Measurements from ENCODE around the gene MED12L.

MED12L gene

DNA sequence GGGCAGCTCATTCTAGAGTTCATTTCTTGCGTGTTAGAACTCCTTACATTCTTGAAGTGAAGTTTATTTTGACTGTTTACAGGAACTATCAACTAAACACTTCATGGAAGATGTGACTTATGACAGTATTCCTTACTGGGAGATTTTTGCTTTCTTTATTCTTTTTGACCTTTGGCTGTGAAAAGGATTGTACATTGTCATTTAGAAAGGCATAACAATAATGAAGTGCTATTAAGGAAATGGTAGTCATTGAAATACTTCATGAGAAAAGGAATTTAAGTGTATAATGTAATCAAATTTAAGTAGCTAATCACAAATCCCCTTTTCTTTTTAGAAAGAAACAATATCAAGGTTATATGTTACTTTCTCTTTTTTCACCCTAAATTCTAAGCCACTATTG lies 181.6 kb downstream of the MED12L start:
- DNase-seq (ENCODE audit: low read depth in 1 of 2, low spot score in 1 of 2), result no peak
- Histone ChIP-seq H3K27me3 (ENCODE audit: insufficient read depth, poor library complexity, severe bottlenecking) (no peaks in the 10 kb centered on the region), H3K27ac (replicated peaks) (no peak overlapping the region), H3K4me3 (replicated peaks; ENCODE audit: insufficient read depth, low read length) (no peak overlapping the region)
- TF ChIP-seq POLR2AphosphoS5 (IDR thresholded peaks at IDR 0.05; ENCODE audit: low read depth) (no peak), CTCF (IDR thresholded peaks at IDR 0.05; ENCODE audit: insufficient read depth, low read length) (no peak), SPI1 (IDR thresholded peaks at IDR 0.05; ENCODE audit: borderline replicate concordance, low read depth) (no peak), GABPA (IDR thresholded peaks at IDR 0.05; ENCODE audit: low read depth) (no peak)
- TF ChIP-seq, protein P1, sequence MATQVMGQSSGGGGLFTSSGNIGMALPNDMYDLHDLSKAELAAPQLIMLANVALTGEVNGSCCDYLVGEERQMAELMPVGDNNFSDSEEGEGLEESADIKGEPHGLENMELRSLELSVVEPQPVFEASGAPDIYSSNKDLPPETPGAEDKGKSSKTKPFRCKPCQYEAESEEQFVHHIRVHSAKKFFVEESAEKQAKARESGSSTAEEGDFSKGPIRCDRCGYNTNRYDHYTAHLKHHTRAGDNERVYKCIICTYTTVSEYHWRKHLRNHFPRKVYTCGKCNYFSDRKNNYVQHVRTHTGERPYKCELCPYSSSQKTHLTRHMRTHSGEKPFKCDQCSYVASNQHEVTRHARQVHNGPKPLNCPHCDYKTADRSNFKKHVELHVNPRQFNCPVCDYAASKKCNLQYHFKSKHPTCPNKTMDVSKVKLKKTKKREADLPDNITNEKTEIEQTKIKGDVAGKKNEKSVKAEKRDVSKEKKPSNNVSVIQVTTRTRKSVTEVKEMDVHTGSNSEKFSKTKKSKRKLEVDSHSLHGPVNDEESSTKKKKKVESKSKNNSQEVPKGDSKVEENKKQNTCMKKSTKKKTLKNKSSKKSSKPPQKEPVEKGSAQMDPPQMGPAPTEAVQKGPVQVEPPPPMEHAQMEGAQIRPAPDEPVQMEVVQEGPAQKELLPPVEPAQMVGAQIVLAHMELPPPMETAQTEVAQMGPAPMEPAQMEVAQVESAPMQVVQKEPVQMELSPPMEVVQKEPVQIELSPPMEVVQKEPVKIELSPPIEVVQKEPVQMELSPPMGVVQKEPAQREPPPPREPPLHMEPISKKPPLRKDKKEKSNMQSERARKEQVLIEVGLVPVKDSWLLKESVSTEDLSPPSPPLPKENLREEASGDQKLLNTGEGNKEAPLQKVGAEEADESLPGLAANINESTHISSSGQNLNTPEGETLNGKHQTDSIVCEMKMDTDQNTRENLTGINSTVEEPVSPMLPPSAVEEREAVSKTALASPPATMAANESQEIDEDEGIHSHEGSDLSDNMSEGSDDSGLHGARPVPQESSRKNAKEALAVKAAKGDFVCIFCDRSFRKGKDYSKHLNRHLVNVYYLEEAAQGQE (IDR thresholded peaks at IDR 0.05; ENCODE audit: insufficient replicate concordance, low read depth), result no peak

DNA sequence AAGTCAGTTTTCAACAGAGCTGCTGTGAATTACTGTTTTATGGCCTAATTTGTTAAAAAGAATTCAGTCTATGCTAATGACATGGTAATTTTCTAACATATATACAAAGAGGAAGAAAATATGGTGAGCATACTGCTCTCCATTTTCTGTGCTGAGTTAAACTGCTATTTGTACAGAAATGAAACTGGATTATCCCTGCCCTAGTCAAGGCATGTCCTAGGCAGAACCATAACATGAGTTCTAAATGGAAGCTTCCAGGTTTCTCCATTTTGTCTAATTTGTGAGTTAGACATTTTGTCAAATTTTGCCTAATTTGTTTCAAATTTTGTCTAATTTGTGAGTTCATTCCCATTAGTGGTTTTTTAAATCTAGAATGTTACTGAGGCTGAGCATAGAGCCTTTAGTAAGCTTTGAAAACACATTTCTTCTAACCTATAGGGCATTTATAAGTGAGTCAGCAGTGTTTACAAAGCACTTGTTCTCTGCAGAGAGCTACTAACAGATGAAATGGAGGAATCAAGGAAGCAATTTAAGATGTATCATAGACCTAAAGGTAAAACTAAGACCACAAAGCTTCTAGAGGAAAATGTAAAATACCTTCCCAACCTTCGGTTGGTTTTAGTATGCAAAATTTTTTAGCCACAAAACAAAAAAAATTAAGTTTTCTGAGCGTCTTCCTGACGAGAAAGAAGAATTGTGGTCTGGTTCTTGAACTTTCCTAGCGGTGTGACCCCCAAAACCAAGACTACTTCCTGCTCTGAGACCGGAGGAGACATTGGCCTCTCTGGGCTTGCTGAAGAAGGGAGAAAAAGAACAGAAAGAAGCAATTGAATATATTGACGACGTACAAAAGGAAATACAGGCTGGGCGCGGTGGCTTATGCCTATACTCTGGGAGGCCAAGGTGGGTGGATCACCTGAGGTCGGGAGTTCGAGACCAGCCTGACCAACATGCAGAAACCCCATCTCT lies 183.1 kb downstream of the MED12L start:
- H3K4me3 ChIP-seq (replicated peaks; ENCODE audit: insufficient read depth, low read length), result no peak overlapping the region
- no peaks in the 10 kb centered on the region for H3K27me3 ChIP-seq (ENCODE audit: insufficient read depth, poor library complexity, severe bottlenecking)
- H3K27ac ChIP-seq (replicated peaks), result no peak overlapping the region
- no peak for DNase-seq (ENCODE audit: low read depth in 1 of 2, low spot score in 1 of 2)
- TF ChIP-seq SPI1 (IDR thresholded peaks at IDR 0.05; ENCODE audit: borderline replicate concordance, low read depth) (no peak), POLR2AphosphoS5 (IDR thresholded peaks at IDR 0.05; ENCODE audit: low read depth) (no peak), CTCF (IDR thresholded peaks at IDR 0.05; ENCODE audit: insufficient read depth, low read length) (no peak), GABPA (IDR thresholded peaks at IDR 0.05; ENCODE audit: low read depth) (no peak)
- TF ChIP-seq, protein P1 (IDR thresholded peaks at IDR 0.05; ENCODE audit: insufficient replicate concordance, low read depth), result no peak

DNA sequence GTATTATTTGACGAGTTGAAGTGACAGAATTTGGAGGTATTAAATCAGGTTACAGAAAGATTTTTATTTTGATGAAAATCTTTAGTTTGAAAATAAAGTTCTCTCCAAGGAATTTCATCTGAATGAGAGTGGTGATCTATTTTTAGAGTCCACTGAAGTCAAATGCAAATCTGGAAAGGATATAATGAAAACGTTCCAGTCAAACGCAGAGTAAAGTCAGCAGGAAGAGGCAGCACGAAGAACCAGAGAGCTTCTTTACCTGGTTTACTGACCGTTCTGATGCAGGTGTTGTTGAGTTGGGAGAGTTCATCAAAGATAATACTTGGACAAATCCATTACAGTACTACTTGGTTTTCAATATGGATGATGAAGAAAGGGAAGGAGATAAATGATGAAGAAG lies 184.2 kb downstream of the MED12L start:
- H3K27ac ChIP-seq (replicated peaks), result no peak overlapping the region
- no peaks in the 10 kb centered on the region for H3K27me3 ChIP-seq (ENCODE audit: insufficient read depth, poor library complexity, severe bottlenecking)
- no peak overlapping the region for H3K4me3 ChIP-seq (replicated peaks; ENCODE audit: insufficient read depth, low read length)
- TF ChIP-seq GABPA (IDR thresholded peaks at IDR 0.05; ENCODE audit: low read depth), result no peak
- no peak for TF ChIP-seq CTCF (IDR thresholded peaks at IDR 0.05; ENCODE audit: insufficient read depth, low read length)
- no peak for TF ChIP-seq SPI1 (IDR thresholded peaks at IDR 0.05; ENCODE audit: borderline replicate concordance, low read depth)
- TF ChIP-seq POLR2AphosphoS5 (IDR thresholded peaks at IDR 0.05; ENCODE audit: low read depth), result no peak
- TF ChIP-seq, protein P1 (IDR thresholded peaks at IDR 0.05; ENCODE audit: insufficient replicate concordance, low read depth), result no peak
- DNase-seq (ENCODE audit: low read depth in 1 of 2, low spot score in 1 of 2), result no peak
